Stimulated activated CD8-positive, alpha-beta memory T cell treated with anti-CD3 and anti-CD28 coated beads, Interleukin-7, amount 100 ng/mL, for 24 hours (primary cell): ENCODE measurements around the gene PEX10.
A peak's percentile ranks its signal among the peaks of the same experiment; 100 is the strongest.

ENCODE experiments used
- DNase-seq: peaks from one replicate; pipeline ENCODE4 v3.0.0-alpha.2; 2020; ENCODE audit warnings: low read depth

Gene PEX10

DNA sequence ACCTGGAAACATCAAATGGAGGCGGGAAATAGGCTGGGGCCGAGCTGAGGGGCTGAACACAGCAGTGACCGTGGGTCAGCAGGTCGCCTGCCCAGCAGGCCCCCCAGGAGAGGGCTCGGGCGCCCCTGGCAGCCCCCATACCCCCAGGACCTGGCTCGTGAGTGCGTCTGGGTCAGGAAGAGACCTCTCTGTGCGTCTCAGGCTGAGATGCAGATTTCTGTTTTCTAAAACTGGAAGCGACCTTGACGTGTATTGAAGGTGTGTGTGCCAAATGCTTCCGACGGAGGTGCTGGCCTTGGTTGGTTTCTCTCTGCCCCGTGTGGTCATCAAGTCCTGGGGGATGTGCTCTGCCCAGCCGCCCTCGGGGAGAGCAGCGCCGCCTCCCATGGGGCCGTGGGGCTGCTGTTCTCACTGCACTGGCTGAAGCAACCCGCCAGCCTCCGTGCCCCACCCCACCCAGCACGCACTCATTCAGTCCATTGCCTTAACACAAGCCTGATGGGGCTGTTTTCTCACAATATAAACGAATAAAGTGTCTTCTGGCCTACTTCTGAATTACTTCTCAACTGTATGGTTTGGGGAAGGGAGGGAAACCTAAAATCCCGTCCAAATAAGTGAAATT lies 7.4 kb downstream of the PEX10 start:
- no peak for DNase-seq

DNA sequence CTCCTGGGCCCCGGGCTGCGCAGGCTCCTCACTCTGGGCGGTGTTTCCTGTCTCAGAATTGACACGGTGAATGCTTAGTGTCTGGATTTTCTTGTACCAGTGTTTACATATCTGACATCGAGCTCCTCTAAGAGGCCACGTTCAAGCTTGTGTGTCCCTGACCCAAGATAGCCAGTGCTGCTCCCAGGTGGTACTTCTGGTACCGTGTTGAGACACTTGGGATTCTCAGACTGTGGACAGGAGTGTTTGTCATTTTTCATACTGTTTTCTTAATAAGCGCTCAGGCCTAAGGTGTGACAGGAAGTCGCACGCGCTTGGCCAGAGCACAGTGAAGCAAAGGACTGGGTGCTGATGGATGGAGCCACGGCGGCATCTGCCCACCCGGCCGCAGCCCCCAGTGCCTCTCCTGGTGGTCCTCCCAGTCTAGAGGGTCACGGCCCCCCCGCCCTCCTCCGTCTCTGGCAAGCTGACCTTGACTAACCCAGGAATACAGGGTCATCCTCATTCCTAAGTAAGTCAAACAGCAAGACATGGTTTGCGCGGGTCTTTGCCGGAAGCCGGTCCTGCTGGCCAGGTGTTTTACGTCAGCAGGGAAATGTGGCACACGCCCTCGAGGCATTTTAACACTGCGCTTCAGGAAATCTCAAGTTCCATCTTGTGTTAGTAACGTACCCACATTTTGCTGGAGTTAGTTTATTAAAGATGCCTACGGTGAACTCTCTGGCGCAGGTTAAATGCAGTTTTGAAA lies 8.0 kb downstream of the PEX10 start:
- no peak for DNase-seq

- no peak for DNase-seq
Observed at GRCh38 chr1:2403273-2403672, 9.1 kb downstream of the PEX10 start.

DNA sequence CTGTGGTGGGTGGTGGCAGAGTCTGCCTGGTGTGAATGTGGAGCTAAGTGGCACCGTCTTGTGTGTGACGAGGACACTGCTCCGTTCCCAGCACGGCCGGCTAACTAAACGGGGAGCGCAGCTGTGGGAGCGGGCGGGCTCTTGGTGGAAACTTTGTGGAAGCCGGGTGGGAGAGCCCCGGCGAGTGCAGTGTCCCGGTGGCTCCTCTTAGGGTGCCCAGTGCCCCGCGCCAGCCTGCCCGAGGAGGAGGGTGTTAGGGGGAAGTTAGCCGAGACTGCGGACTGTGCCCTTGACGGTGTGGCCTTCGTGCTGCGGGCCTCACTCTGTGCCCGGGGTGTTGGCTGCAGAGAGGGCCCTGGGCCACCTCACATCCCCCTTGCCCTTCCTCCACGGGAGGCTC lies 9.9 kb downstream of the PEX10 start:
- no peak for DNase-seq

GRCh38 chr1:2400950-2401649 lies 11.3 kb downstream of the PEX10 start:
- DNase-seq = no peak

- DNase-seq = no peak
Observed at GRCh38 chr1:2400576-2400909, 11.8 kb downstream of the PEX10 start.

GRCh38 chr1:2399890-2400575 lies 12.3 kb downstream of the PEX10 start:
- no peak for DNase-seq

- DNase-seq = no peak
Observed at GRCh38 chr1:2398871-2399270, 13.5 kb downstream of the PEX10 start.

GRCh38 chr1:2397007-2397679 lies 15.2 kb downstream of the PEX10 start:
- DNase-seq = no peak

DNA sequence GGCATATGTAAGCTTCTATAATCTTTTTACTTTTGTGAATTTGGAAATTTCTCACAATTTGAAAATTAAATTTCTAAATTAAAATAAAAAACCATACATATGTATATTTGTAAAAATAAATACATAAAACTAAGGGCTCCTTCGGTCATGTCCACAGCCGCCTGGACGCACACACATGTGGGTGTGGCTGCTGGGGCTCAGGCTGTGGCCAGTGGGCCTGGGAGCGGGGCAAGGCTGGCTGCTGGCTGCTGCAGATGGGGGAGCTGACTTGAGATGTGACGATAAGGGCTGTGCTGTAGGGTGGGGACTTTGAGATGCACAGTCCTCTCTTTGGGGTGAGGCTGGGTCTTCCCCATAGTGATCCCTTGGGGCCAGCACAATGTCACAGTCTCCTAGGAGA lies 15.9 kb downstream of the PEX10 start:
- no peak for DNase-seq

DNA sequence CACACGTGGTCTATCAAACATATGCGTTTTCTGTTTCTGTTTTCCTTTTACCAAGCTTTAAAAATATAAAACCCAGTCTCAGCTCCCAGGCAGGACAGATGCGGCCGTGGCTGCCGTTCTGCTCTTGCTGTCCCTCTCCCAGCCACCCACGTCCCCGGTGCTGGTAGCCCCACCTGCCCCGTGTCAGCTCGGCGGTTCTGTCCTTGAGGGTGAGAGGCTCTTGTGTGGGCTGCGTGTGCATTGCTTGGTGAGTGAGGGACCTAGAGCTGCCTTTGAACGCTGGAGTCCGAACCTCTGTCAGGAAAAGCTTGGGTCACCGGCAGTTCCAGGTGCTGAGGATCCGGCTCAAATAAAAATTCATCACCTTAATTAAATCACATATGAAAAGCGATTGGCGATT lies 16.3 kb downstream of the PEX10 start:
- DNase-seq = no peak

DNA sequence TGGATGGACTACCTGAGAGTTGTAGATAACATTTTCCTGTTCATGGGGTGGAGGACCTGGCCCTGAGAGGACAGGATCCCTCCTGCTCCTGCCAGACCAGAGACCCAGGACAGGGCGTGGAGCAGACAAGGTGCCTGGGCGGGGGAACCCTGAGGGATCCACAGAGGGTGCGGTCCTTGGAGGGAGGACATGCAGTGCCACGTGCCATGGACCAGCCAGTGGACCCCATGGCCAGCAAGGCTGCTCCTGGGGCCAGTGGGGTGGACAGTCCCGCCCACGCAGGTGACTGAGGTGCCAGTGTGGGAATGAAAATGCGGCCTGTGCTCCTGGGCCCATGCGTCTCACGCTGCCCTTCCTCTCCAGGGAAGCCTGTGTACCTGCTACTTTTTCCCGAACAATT lies 17.1 kb downstream of the PEX10 start:
- no peak for DNase-seq

DNA sequence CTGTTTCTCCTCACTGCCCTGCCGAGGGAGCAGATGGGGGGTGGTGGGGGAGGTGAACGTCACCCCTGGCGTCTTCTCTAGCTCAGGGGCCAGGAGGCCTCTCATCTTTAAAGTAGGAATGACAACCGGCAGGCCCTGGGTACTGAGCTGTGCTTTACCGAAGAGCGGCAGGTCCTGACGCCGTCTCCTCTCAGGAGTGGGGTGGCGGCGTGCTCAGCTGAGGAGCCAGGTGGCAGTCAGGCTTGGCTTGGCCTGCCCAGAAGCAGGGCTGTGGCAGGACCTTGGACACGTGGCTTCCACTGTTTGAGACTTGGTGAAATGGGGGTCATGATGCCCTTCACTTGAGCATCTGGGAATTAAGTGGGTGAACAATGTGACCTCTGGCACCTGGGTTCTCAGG lies 17.6 kb downstream of the PEX10 start:
- DNase-seq = no peak

DNA sequence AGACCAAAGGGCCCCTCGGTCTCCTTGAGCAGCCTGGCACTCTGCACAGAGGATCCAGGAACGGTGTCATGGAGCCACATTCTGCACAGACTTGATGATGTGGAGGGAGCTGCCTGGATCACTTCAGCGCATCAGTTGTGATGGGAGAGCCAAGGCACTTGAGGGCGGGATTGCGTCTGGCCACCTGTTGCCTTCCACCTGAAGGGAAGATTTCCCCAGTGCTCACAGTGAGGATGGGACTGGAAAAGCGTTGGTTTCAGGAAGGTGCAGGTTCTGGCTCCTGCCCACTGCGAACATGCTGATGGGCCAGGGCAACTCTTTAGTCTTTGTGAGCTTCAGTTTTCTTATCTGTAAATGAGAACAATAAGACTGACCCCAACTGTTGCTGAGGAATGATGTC lies 18.1 kb downstream of the PEX10 start:
- no peak for DNase-seq

- DNase-seq = no peak
Observed at GRCh38 chr1:2393471-2393877, 18.9 kb downstream of the PEX10 start.

DNA sequence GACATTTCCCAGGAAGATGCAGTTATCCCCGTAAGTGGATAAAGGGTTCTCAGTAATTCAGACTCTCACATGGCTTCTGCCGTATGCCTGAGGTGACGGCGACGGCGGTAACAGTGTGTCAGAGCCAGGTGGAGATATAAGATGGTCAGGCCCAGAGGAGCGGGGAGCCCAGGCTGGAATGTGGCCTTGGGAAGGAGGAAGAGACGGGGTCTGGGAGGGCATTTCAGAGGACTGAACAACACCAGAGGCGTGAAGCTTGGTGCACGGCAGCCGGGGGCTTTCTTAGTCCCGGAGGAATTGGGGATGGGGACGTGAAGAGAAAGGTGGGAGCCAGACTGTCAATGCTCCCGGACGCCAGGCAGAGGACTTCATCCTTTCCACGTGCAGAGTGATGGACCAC lies 19.7 kb downstream of the PEX10 start:
- no peak for DNase-seq

DNA sequence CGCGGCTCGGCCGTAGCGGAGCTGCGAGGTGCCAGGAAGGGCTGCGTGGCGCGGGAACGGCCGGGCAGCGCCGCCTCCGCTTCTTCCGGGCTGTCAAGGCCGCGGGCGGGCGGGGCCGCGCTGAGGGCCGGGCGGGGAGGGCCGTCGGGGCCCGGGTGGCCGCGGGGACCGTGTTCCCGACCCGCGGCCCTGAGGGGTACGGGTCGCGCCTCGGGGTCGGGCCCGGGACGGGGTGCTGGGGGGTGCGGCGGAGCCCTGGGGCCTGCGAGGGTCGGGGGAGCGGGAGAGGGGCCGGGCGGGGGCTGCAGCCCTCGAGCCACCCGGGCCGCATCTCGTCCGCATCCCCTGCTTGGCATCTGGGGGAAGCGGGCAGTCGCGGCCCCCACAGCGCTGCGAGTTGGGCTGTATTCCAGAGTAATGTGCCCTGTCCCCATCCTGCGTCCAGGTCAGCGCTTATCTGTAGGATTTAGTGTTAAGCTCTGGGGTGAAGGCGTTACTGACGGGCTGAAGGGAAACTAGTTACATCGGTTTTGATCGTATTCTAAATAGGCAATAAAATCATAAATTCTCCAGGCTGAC lies 20.3 kb downstream of the PEX10 start:
- DNase-seq = no peak

- DNase-seq = peak; percentile 96
Observed at GRCh38 chr1:2391041-2391930, 21.1 kb downstream of the PEX10 start, which contains the start of the genes MORN1 and RER1. TSS of gene MORN1 (minus strand) at chr1:2391554. CDS start at chr1:2391533, 21 bp downstream. TSS of gene RER1 (plus strand) at chr1:2391841. CDS start at chr1:2395791, 3,950 bp downstream.

DNA sequence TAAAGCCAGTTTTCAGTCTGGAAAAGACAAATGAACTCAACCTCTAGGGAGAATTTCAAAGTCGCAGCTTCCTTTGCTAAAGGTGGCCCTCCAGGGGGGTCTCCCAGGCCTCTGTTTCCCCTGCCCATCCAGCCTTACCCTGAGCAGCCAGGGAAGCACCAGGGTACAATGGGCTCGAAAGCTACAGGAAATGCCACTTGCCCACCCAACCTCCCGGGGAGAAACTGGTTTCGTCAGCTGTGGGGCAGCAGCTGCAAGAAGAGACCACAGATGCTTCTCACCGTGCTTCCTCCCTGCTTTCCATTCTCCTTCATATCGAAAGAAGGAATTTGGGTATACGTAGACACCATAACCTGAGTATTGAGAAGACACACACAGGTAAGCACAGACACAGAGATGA lies 22.7 kb downstream of the PEX10 start:
- DNase-seq = no peak

GRCh38 chr1:2388004-2388913 lies 24.1 kb downstream of the PEX10 start:
- no peak for DNase-seq
